ENCODE measurements around the gene RAI1. TPM values are rescaled to one million over a fixed set of nuclear protein-coding genes. Genes with fewer than 3 reads are reported as not detected.

The RAI1 gene
- total and polyA plus RNA-seq, 10 of the 15 experiments (the other 5 are each of a cell fraction or from before 2014, with no cell fraction given) = 0.66 to 37.7 (median 6.0) TPM

DNA sequence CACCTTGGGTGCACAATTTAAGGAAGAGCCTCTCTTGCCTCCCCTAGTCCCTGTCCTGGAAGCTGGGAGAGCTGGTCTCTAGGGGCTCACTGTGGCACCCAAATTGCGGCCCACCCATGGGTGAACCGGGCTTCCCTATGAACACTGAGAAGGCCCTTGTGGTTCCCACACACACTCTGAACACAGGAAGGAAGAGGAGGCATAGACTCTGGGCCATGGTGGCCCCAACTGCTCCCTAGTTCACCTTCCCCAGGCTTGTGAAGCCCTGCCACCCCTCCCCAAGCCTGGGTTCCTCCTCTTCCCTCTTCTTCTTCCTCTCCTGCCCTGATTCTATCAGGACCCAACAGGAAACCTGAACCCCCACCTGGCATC, 145.1 kb downstream of the RAI1 start:
- intact Hi-C loops (cut with micrococcal nuclease; ENCODE audit: unreplicated experiment) (no loop called here), in situ Hi-C loops (cut with MboI) (no loop called here)
- H3K79me2 ChIP-seq (ENCODE audit: control insufficient read depth, insufficient read depth, low read length) = no peaks in the 10 kb centered on the region; the same call in 1 of the 2 replicates
- H3K27ac ChIP-seq (ENCODE audit: control insufficient read depth, insufficient read depth) = no peak overlapping the region
- no peak overlapping the region for H3K4me2 ChIP-seq (ENCODE audit: control insufficient read depth, insufficient read depth)
- no peak for TF ChIP-seq ELK1 (IDR thresholded peaks at IDR 0.05; ENCODE audit: low read depth, low read length)
- TF ChIP-seq, protein P1, sequence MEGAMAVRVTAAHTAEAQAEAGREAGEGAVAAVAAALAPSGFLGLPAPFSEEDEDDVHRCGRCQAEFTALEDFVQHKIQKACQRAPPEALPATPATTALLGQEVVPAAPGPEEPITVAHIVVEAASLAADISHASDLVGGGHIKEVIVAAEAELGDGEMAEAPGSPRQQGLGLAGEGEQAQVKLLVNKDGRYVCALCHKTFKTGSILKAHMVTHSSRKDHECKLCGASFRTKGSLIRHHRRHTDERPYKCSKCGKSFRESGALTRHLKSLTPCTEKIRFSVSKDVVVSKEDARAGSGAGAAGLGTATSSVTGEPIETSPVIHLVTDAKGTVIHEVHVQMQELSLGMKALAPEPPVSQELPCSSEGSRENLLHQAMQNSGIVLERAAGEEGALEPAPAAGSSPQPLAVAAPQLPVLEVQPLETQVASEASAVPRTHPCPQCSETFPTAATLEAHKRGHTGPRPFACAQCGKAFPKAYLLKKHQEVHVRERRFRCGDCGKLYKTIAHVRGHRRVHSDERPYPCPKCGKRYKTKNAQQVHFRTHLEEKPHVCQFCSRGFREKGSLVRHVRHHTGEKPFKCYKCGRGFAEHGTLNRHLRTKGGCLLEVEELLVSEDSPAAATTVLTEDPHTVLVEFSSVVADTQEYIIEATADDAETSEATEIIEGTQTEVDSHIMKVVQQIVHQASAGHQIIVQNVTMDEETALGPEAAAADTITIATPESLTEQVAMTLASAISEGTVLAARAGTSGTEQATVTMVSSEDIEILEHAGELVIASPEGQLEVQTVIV (IDR thresholded peaks at IDR 0.05; ENCODE audit: borderline replicate concordance, partially characterized antibody) = no peak
- no peak for TF ChIP-seq MAX (IDR thresholded peaks at IDR 0.05; ENCODE audit: low read depth, low read length)
- TF ChIP-seq HCFC1 (IDR thresholded peaks at IDR 0.05; ENCODE audit: low read length) = no peak
- TF ChIP-seq, protein P2, sequence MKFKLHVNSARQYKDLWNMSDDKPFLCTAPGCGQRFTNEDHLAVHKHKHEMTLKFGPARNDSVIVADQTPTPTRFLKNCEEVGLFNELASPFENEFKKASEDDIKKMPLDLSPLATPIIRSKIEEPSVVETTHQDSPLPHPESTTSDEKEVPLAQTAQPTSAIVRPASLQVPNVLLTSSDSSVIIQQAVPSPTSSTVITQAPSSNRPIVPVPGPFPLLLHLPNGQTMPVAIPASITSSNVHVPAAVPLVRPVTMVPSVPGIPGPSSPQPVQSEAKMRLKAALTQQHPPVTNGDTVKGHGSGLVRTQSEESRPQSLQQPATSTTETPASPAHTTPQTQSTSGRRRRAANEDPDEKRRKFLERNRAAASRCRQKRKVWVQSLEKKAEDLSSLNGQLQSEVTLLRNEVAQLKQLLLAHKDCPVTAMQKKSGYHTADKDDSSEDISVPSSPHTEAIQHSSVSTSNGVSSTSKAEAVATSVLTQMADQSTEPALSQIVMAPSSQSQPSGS (IDR thresholded peaks at IDR 0.05; ENCODE audit: low read length) = no peak
- TF ChIP-seq TCF12 (IDR thresholded peaks at IDR 0.05; ENCODE audit: low read depth, low read length) = no peak
- TF ChIP-seq CBX3 (IDR thresholded peaks at IDR 0.05; ENCODE audit: borderline replicate concordance, low read depth) = no peak
- TF ChIP-seq, protein P3, sequence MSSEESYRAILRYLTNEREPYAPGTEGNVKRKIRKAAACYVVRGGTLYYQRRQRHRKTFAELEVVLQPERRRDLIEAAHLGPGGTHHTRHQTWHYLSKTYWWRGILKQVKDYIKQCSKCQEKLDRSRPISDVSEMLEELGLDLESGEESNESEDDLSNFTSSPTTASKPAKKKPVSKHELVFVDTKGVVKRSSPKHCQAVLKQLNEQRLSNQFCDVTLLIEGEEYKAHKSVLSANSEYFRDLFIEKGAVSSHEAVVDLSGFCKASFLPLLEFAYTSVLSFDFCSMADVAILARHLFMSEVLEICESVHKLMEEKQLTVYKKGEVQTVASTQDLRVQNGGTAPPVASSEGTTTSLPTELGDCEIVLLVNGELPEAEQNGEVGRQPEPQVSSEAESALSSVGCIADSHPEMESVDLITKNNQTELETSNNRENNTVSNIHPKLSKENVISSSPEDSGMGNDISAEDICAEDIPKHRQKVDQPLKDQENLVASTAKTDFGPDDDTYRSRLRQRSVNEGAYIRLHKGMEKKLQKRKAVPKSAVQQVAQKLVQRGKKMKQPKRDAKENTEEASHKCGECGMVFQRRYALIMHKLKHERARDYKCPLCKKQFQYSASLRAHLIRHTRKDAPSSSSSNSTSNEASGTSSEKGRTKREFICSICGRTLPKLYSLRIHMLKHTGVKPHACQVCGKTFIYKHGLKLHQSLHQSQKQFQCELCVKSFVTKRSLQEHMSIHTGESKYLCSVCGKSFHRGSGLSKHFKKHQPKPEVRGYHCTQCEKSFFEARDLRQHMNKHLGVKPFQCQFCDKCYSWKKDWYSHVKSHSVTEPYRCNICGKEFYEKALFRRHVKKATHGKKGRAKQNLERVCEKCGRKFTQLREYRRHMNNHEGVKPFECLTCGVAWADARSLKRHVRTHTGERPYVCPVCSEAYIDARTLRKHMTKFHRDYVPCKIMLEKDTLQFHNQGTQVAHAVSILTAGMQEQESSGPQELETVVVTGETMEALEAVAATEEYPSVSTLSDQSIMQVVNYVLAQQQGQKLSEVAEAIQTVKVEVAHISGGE (CRISPR knock-in tag; IDR thresholded peaks at IDR 0.05) = no peak
- no peak for TF ChIP-seq BHLHE40 (IDR thresholded peaks at IDR 0.05; ENCODE audit: borderline replicate concordance in 1 of 2, low read depth in 2 of 2, low read length in 1 of 2)
- no peak for TF ChIP-seq POLR2A (IDR thresholded peaks at IDR 0.05; ENCODE audit: low read depth, low read length)
- TF ChIP-seq USF2 (IDR thresholded peaks at IDR 0.05; ENCODE audit: borderline replicate concordance, low read depth, low read length) = no peak
- no peak for TF ChIP-seq BRCA1 (IDR thresholded peaks at IDR 0.05; ENCODE audit: low read depth, low read length)
- no peak for TF ChIP-seq ZBED1 (IDR thresholded peaks at IDR 0.05; ENCODE audit: borderline replicate concordance)
- no peak for TF ChIP-seq FOXM1 (IDR thresholded peaks at IDR 0.05; ENCODE audit: low read depth, low read length)
- CTCF ChIA-PET = interaction anchor here (0.8 to 1.4 kb wide), 3 partner anchors 14 to 30 kb away, joined by 3 to 4 read pairs (median 3); no protein-coding TSS in a partner anchor
- H3K36me3 ChIP-seq (ENCODE audit: control insufficient read depth in 2 of 2, insufficient read depth in 2 of 2, low read length in 1 of 2) = no peaks in the 10 kb centered on the region
- H2AFZ ChIP-seq (ENCODE audit: control insufficient read depth, low read depth, low read length) = no peak overlapping the region
- RAD21 ChIA-PET (ENCODE audit: unreplicated experiment) = interaction anchor here (0.7 to 9.0 kb wide), 3 partner anchors 10 to 144 kb away, joined by 3 to 105 read pairs (median 3); partner anchors contain the start of gene SREBF1
- no TSS peak for BruUV-seq (replicated peaks)
- ATAC-seq (no peak), FAIRE-seq (no peak), DNase-seq (ENCODE audit: low read depth, low spot score) (no peak)
- H3K9me3 ChIP-seq (replicated peaks; ENCODE audit: control insufficient read depth, insufficient read depth, low read length) = no peaks in the 10 kb centered on the region
- no peaks in the 10 kb centered on the region; the same call in 1 of the 2 replicates for H4K20me1 ChIP-seq (ENCODE audit: control insufficient read depth, insufficient read depth)
- SMC1A ChIA-PET (ENCODE audit: uncharacterized antibody, unreplicated experiment) = interaction anchor here (0.7 to 1.6 kb wide), 5 partner anchors 8 to 28 kb away, joined by 3 to 5 read pairs (median 3); partner anchors contain the start of gene SREBF1
- WGBS (ENCODE audit: insufficient coverage, insufficient replicate concordance, low lambda C conversion rate, missing lambda C conversion rate) = 21% methylated on average over 2 of the region's 2 CpGs
- H3K9ac ChIP-seq (ENCODE audit: control insufficient read depth, insufficient read depth, low read length) = no peak overlapping the region
- no peak overlapping the region for H3K4me3 ChIP-seq
- POLR2A ChIA-PET = interaction anchor here (0.7 to 10.9 kb wide), 3 partner anchors 9 to 71 kb away, joined by 8 to 163 read pairs (median 8); partner anchors contain the start of gene SREBF1
- H3K4me1 ChIP-seq (ENCODE audit: control insufficient read depth, insufficient read depth, low read length) = peaks cover 33% of the 10 kb centered on the region
- H3K27me3 ChIP-seq (replicated peaks in 1 of 2; ENCODE audit: control insufficient read depth in 2 of 2, insufficient read depth in 2 of 2, low read length in 1 of 2) = no peaks in the 10 kb centered on the region
